GM04503 (cell line): ENCODE measurements around the gene ZNF33B.
"Not testable (repeated sequence)": the region's sequence is repeated elsewhere in the genome, so short reads cannot be mapped to it uniquely, and the experiment has no call there.

ENCODE experiments used
- DNase-seq: peaks from one replicate; pipeline ENCODE4 v3.0.0-alpha.2; 2012; ENCODE audit warnings: low read depth

Gene ZNF33B

DNA sequence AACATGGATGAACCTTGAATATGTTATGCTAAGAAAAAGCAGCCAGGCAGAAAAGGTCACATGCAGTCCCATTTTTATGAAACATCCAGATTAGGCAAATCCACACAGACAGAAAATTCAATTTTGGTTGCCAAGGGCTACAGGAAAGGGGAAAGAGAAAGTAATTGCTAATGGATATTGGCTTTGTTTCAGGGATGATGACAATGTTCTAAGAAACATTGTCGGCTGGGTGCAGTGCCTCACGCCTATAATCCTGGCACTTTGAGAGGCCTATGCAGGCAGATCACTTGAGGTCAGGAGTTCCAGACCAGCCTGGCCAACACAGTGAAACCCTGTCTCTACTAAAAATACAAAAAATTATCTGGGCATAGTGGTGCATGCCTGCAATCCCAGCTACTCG lies 23.0 kb downstream of the ZNF33B start:
- no peak for DNase-seq

DNA sequence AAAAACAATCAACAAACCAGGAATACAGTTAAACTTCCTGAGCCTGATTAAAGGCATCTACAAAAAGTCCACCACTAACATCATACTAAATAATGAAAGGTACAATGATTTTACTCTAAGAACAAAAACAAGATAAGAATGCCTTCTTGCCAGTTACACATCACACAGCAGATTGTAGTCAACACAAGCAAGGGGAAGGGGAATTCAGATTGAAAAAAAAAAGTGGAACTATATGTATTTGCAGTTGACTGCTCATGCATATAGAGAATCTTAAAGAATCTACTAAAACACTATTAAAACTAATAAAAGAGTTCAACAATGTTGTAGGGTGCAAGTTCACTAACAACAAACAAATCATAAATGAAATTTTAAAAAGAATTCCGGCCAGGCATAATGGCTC lies 28.5 kb downstream of the ZNF33B start:
- no peak for DNase-seq

DNA sequence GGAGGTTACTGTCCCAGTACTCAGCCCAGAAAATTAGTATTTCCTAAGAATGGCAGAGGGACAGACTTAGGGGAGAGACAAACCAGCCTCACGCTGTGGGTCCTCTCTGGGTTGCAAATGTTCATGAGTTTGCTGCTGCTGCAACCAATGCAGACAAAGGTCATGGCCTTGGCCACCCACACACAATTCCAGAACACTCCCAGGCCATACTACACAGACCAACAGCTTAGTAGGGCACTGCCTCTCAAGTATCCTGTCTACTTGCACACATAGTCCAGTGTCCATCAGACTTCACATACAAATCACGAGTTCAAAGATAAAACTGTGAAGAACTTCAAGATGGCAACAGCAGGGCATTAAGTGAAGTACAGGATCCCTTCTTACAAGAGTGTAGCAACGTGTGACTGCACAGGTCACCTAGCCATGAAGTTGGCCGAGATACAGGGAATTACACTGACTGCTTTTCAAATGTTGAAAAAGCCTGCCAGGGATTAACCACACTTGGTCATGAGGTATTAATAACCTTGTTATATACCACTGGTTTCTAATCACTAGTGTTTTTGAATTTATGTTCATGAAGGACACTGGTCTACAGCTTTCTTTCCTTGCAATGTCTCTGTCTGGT lies 40.0 kb downstream of the ZNF33B start:
- no peak for DNase-seq

DNA sequence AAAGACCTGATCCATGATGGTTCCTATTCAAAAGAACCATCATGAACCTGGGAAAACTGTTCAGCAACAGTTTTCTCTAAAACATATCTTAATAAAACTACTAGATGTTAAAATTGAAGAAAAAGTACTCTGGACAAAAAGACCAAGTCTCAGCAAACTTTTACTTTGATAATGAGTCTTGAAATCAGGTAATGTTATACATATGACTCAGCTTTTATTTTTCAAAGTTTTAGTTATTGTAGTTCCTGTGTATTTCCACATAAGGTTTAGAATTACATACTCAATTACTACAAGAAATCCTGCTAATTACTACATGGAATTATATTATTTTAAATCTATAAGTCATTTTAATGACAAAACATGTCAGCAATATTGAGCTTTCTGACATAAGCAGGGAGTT lies 42.2 kb downstream of the ZNF33B start:
- DNase-seq: no peak

DNA sequence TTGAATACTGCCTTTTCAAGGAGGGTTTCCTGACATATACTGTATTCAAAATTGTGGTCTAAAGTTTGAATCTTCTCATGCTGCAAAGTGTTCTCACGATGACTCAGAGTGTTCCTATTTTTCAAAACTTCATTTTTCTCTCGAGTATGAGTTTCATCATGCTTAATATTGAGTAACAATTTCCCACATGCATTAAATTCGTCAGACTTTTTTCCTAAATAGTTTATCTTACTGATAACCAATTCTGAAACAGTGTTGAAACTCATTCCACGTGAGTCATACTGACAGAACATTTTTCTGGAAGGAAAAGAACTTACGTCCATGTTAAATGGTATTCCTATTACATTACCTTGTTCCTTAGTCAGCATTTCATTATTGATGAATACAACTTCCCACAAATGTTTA lies 44.1 kb downstream of the ZNF33B start:
- DNase-seq: no peak

DNA sequence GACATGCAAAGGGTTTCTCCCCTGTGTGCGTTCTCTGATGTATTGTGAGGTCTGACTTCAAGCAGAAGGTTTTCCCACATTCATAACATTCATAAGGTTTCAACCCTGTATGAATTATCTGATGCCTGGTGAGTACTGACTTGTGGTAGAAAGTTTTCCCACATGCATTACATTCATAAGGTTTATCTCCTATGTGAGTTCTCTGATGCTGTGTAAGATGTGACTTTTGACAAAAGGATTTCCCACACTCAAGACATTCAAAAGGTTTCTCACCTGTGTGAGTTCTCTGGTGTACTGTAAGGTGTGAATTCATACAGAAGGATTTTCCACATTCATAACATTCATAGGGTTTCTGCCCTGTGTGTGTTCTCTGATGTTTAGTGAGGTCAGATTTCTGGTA lies 45.1 kb downstream of the ZNF33B start:
- no peak for DNase-seq

DNA sequence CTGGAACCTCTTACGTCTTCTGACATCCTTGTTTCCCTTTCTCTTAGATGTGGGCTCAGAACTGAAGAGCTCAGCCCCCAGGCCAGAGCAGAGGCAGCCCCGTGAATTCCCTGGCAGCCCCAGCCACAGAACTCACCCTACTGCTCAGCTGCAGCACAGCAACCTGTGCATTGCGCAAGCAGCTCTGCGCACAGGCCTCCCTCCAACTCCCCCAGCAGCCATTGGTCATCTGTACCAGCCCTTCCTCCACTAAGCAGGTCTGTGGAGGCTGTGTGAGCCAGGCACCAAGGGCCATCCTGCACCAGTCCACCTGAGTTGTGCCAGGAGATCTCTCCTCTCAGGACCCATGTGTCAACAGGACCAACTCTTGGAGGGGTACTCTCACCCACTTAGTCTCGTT lies 54.5 kb downstream of the ZNF33B start:
- no peak for DNase-seq

DNA sequence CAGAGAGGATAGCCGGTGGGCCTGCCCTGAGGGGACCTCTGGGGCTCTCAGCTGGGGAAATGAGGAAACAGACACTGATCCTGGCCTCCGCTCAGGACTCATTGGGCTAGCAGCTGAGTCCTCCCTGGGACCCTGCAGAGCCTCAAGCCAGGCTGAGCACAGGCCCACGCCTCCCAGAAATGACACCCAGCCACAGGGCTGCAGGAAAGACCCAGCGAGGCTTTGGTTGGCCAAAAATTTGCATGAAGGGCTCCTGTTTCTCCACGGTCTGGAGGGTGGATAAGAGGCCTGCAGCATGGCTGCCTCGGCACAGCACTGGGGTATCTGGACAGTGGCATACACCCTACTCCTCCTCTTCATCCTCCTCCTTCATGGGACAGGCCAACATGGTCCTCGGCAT lies 60.4 kb downstream of the ZNF33B start:
- DNase-seq: no peak

DNA sequence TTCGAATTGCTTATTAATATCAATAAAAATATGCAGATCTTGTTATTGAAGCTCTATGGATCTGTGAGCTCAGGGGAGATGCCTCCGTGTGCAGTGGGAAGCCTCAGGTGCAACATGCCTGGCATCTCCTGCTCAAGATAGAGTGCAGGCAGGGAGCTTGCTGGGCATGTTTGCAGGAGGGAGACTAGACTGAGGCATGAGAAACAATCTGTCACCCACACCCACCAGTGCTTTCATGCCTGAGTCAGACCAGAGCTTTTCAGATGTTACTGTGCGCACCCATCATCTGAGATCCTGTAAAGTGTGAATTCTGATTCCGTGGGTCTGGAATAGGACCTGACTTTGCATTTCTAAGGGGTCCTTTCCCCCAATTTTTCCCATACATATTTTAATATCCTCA lies 62.0 kb downstream of the ZNF33B start:
- no peak for DNase-seq

DNA sequence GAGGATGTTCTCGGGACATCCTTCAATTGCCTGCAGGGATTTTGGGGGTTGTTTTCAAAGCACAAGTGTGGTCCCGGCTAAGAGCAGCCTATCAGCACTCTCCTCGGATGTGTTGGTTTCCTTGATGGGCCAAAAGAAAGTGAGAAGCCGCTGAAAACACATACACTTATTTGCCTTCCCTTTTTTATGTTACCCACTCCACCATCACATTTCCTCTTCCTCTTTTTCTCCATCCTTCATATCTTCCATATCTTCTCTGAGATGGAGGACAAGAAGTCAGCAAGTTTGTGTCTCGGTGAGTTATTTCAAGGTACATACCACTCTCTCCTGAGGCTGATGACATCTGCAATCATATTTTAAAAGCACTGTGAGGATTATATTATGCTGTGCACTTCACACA lies 64.0 kb downstream of the ZNF33B start:
- no peak for DNase-seq

DNA sequence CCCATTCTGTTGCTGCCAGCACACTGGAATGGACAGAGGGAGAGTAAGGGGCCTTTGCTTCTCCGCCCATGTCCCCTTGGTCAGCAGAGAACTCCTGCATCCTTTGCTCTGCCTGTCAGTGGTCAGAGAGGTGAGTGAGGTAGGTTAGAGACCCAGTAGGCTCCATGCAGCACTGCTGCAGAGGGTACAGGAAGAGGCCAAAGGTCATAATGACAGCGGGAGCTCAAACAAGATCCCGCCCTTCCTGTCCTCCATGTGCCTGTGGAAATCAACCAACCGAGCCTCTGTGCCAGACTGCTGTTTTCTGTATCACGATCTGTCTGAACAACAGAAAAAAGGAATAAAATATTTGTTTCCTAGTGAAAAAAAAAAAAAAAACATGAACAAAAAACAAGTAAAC lies 81.4 kb downstream of the ZNF33B start:
- DNase-seq: no peak

DNA sequence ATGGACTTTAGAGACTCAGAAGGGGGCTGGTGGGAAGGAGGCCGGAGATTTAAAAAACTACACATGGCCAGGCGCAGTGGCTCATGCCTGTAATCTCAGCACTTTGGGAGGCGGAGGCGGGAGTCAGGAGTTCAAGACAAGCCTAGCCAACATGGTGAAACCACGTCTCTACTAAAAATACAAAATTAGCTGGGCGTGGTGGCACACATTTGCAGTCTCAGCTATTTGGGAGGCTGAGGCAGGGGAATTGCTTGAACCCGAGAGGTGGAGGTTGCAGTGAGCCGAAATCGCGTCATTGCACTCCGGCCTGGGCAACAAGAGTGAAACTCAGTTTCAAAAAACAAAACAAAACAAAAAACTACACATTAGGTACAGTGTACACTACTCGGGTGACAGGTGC lies 84.8 kb downstream of the ZNF33B start:
- not testable (repeated sequence) for DNase-seq

DNA sequence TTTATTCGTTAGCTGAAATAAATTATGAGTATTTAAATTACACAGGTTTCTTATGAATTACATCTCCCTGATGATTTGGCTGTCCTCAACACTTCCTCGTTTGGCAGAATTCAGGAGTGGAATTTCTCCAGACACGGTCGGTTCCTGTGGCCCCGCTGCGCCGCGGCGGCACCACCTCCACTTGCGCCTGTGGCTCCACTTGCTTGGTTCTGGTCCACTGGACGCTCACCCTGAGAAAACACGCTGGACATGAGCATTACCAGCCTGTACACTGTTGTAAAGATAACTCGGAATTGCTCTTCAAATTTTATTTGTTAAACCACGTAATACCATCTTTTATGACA lies 85.3 kb downstream of the ZNF33B start:
- no peak for DNase-seq

DNA sequence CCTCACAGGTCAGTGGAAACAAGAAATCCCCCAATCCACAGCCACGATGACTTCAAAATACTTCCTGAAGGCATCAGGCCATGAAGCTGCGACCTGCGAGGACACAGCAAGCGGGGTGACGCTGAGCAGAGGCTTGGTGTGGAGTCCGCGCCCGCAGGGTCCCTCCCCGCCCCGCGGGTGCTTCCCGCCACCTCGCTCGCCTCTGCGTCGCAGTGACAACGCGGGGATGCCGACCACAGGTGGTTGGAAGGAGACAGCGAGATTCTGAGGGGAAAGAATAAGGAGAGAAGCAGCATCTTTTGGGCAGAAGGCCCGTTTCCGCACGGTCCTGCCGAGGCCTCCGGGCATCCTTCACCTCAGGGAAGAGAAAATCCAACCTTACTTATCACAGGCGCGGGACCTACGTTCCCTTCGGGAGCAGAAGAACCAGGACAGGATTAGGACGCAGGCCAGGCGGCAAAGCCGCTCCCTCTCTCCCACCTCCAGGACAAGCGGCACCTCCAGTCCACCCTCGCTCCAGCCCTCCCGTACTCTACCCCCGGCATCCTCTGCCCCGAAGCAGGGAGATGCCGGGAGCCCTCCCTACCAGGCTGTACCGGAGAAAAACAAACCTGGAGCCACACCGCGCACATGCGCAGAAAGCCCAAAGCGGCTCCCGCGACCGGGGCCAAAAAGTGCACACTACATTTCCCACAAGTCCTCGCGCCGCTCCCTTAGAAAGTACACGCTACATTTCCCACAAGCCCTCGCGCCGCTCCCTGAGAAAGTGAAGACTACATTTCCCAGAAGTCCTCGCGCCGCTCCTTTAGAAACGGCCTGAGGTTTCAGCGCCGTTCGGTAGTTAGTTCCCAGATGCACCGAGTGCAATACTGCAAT lies 85.9 kb downstream of the ZNF33B start:
- DNase-seq: peak; percentile 82

DNA sequence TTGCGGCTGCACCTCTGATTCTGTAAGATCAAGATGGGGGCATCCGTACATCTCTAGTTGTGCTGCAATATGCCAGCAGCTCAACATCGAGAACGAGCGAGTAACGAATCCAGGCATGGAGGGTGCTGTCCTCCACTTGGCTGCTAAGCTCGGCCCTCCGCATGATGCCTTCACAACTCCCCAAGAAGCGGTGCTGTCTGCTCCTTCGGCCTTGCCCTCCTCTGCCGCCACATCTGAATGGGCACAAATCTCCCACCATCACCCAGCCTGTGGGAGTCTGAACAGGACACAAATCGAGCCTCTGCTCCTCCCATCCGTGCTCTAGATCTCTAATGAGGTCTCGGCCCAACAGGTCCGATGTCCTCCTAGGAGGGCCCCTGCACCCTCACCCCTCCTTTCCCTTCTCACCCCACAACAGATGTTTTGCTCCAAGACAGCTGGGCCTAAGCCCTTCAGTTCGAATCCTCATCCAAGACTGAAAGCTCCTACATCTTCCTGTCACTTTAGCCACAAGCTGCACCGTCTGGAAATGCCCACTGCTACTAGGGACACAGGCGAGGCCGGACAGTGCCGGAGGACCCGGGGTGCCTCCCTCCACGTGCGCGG lies 86.7 kb downstream of the ZNF33B start:
- no peak for DNase-seq

DNA sequence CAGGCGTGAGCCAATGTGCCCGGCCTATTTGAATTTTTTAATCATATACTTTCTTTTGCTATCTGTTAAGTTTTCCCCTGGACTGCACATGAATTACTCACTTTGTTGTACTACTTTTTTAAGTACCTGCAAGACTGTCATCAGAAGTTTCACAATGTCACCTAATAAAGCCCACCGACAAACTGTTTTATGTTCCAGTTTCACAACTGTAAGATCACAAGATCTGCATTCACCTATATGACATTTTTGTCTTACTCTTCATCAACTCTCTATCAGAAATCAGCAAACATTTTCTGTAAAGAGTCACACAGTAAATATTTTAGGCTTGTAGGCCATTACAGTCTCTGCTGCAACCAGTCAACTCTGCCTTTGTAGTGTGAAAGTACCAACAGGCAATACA lies 88.5 kb downstream of the ZNF33B start:
- no peak for DNase-seq

DNA sequence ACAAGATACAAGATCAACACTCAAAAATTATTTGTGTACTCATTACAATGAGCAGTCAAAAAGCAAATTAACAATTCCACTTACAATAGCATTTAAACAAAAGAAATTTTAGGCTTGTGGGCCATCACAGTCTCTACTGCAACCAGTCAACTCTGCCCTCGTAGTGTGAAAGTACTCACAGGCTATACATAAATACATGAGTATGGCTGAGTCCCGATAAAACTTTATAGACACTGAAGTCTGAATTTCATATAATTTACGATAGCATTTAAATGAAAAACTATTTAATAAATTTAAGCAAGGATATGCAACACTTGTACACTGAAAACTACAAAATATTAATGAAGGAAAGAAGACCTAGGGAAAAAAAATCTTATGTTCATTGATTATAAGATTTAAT lies 90.1 kb downstream of the ZNF33B start:
- DNase-seq: no peak

DNA sequence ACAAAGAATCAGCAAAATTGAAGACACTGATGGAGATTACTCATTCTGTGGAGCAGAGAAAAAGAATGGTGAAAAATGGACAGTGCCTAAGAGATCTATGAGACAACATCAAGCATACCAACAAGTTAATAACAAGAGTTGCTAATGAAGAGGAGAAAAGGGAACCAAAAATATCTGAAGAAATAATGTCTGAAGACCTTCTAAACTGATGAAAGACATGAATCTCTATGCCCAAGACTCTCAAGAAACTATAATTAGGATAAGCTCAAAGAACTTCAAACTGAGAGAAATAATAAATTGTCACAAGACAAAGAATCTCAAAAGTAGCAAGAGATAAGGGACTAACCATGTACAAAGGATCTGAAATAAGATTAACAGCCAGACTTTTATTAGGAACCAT lies 93.4 kb downstream of the ZNF33B start:
- DNase-seq: no peak

DNA sequence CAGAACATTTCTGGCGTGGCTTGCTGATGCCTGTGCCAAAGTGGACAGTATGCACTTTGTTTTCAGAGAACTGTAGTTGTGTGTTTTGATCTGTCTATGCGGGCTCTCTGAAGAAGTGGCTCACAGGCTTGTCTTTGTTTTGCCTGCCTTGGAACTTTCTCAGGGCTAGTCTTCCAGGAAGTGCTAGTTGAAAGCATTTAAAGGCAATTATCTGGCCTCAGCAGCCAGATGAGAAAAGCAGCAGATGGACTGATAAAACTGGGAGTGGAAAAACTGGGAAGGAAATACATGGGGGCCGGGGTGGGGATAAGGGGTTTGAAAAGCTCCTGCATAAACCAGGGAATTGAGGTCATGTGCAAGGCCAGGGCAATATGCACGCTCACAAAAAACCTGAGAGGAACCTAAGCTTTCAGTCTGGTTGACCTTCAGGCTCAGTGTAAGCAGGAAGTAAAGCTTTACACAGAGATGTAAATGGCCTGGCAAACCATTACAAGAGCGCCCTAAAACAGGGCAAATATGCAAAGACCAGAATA lies 94.5 kb downstream of the ZNF33B start:
- DNase-seq: no peak
